Neural cell (in vitro differentiated cells): ENCODE measurements around the gene AGT. TPM values are rescaled to one million over a fixed set of nuclear protein-coding genes. Genes with fewer than 3 reads are reported as not detected.

Experiments
- H2AFZ ChIP-seq: fragments of 200-600, 300-800 bp; sonication (generic), shearing (Covaris generic); 2 replicates; pipeline ENCODE4 v1.6.0; 2014; ENCODE audit warnings: low read depth, mild to moderate bottlenecking, antibody characterized with exemption, low read length, moderate library complexity
- H3F3A ChIP-seq: fragments of 200-600 bp; shearing (Covaris generic); 2 replicates; pipeline ENCODE4 v1.6.1; 2016; ENCODE audit warnings: mild to moderate bottlenecking, moderate library complexity, mixed read lengths, antibody characterized with exemption, low read length; ENCODE audit not compliant: insufficient read depth, poor library complexity, severe bottlenecking
- H3K27ac ChIP-seq: fragments of 200-600, 300-800 bp; sonication (generic), shearing (Covaris generic); 2 replicates; pipeline ENCODE4 v1.5.1; 2014; ENCODE audit warnings: mild to moderate bottlenecking, low read length, moderate library complexity
- H3K27me3 ChIP-seq: fragments of 300-800, 200-600 bp; sonication (generic), shearing (Covaris generic); 2 replicates; pipeline ENCODE4 v1.6.0; 2014; ENCODE audit warnings: mild to moderate bottlenecking, low read depth, low read length, moderate library complexity; ENCODE audit not compliant: insufficient read depth
- H3K36me3 ChIP-seq: fragments of 300-800, 200-600 bp; sonication (generic), shearing (Covaris generic); 2 replicates; pipeline ENCODE4 v1.5.1; 2014; ENCODE audit warnings: mild to moderate bottlenecking, antibody characterized with exemption, low read length, moderate library complexity; ENCODE audit not compliant: insufficient read depth
- H3K4me2 ChIP-seq: fragments of 300-800, 200-600 bp; sonication (generic), shearing (Covaris generic); 2 replicates; pipeline ENCODE4 v1.6.0; 2014; ENCODE audit warnings: mild to moderate bottlenecking, low read length
- H3K4me3 ChIP-seq: fragments of 300-800, 200-600 bp; sonication (generic), shearing (Covaris generic); 2 replicates; pipeline ENCODE4 v1.5.1; 2014; ENCODE audit warnings: mild to moderate bottlenecking, low read length, moderate library complexity
- H3K79me2 ChIP-seq: fragments of 200-600 bp; shearing (Covaris generic); replicated peaks from 2 replicates; pipeline ENCODE4 v1.6.0; 2014; ENCODE audit warnings: mild to moderate bottlenecking, low read length, moderate library complexity; ENCODE audit not compliant: insufficient read depth
- H3K9ac ChIP-seq: fragments of 300-800, 200-600 bp; sonication (generic), shearing (Covaris generic); 2 replicates; pipeline ENCODE4 v1.6.1; 2016; ENCODE audit warnings: mild to moderate bottlenecking, low read length, mixed read lengths
- H3K9me2 ChIP-seq: fragments of 200-600 bp; shearing (Covaris generic); 2 replicates; pipeline ENCODE4 v1.6.1; 2016; ENCODE audit warnings: mild to moderate bottlenecking, low read length, mixed read lengths; ENCODE audit not compliant: insufficient read depth
- H3K9me3 ChIP-seq: fragments of 200-600, 300-800 bp; sonication (generic), shearing (Covaris generic); 2 replicates; pipeline ENCODE4 v1.6.1; 2016; ENCODE audit warnings: mild to moderate bottlenecking, mixed run types, low read length, moderate library complexity, mixed read lengths
- H4K20me1 ChIP-seq: fragments of 200-600 bp; shearing (Covaris generic); 2 replicates; pipeline ENCODE4 v1.6.1; 2016; ENCODE audit warnings: mild to moderate bottlenecking, mixed run types; ENCODE audit not compliant: insufficient read depth
- CTCF ChIP-seq: fragments of 450-650 bp; IDR thresholded peaks from 2 replicates; pipeline ENCODE4 v1.5.1; 2014; ENCODE audit warnings: antibody characterized with exemption, mild to moderate bottlenecking, moderate library complexity; ENCODE audit not compliant: poor library complexity, severe bottlenecking
- EP300 ChIP-seq: fragments of 450-650 bp; conservative IDR thresholded peaks from 2 replicates; pipeline ENCODE4 v1.6.1; 2014; ENCODE audit warnings: antibody characterized with exemption, mild to moderate bottlenecking, moderate library complexity; ENCODE audit not compliant: poor library complexity, severe bottlenecking
- EZH2 ChIP-seq: fragments of 200-600, 300-800 bp; shearing (Covaris generic), sonication (generic); IDR thresholded peaks from 2 replicates; pipeline ENCODE4 v1.6.1; 2014; ENCODE audit warnings: antibody characterized with exemption, low read length, borderline replicate concordance, mild to moderate bottlenecking; ENCODE audit not compliant: insufficient read depth, poor library complexity, severe bottlenecking
- MXI1 ChIP-seq: fragments of 450-650 bp; conservative IDR thresholded peaks from 2 replicates; pipeline ENCODE4 v1.6.1; 2014; ENCODE audit warnings: antibody characterized with exemption, mild to moderate bottlenecking; ENCODE audit not compliant: poor library complexity, severe bottlenecking
- POLR2AphosphoS5 ChIP-seq: IDR thresholded peaks from 2 replicates; pipeline ENCODE4 v1.6.1; 2012
- RAD21 ChIP-seq: fragments of 450-650 bp; conservative IDR thresholded peaks from 2 replicates; pipeline ENCODE4 v1.6.1; 2014; ENCODE audit warnings: antibody characterized with exemption, mild to moderate bottlenecking, moderate library complexity
- REST ChIP-seq: IDR thresholded peaks from 2 replicates; pipeline ENCODE4 v1.6.1; 2012; ENCODE audit warnings: borderline replicate concordance
- SMC3 ChIP-seq: fragments of 450-650 bp; conservative IDR thresholded peaks from 2 replicates; pipeline ENCODE4 v1.6.1; 2014; ENCODE audit warnings: antibody characterized with exemption, mild to moderate bottlenecking, moderate library complexity; ENCODE audit not compliant: poor library complexity
- TAF1 ChIP-seq: IDR thresholded peaks from 2 replicates; pipeline ENCODE4 v1.6.1; 2012; ENCODE audit warnings: low read depth
- polyA plus RNA-seq: library from polyadenylated mRNA; depleted of rRNA; stranded (reverse); fragments of >200 nt; gene quantifications from 2 replicates; pipeline ENCODE4 v1.2.3, GENCODE V29; 2014

The AGT gene
- polyA plus RNA-seq, 1 donor from 2014 or later: not detected

- H3K27ac ChIP-seq: no peak overlapping the region
- H3F3A ChIP-seq: no peaks in the 10 kb centered on the region
- no peaks in the 10 kb centered on the region for H4K20me1 ChIP-seq
- H3K27me3 ChIP-seq: no peaks in the 10 kb centered on the region
- no peak overlapping the region for H3K4me2 ChIP-seq
- no peaks in the 10 kb centered on the region for H3K79me2 ChIP-seq
- no peak overlapping the region for H3K9ac ChIP-seq
- TF ChIP-seq EZH2 (no peak), RAD21 (no peak), TAF1 (no peak), CTCF (no peak), POLR2AphosphoS5 (no peak), EP300 (no peak), REST (no peak), SMC3 (no peak), MXI1 (no peak)
- H3K9me3 ChIP-seq: no peaks in the 10 kb centered on the region
- H3K36me3 ChIP-seq: peaks cover 11% of the 10 kb centered on the region
- H3K4me3 ChIP-seq: no peak overlapping the region
- H3K9me2 ChIP-seq: no peaks in the 10 kb centered on the region
- H2AFZ ChIP-seq: no peak overlapping the region
Measured at GRCh38 chr1:230686747-230687146, 27.2 kb downstream of the AGT start.

GRCh38 chr1:230684998-230685397 is 28.9 kb downstream of the AGT start:
- Histone ChIP-seq H3K4me3 (no peak overlapping the region), H4K20me1 (no peaks in the 10 kb centered on the region), H3K79me2 (no peaks in the 10 kb centered on the region), H3F3A (no peaks in the 10 kb centered on the region), H3K9me2 (no peaks in the 10 kb centered on the region), H3K9ac (no peak overlapping the region), H3K36me3 (peaks cover 14% of the 10 kb centered on the region), H3K27me3 (no peaks in the 10 kb centered on the region), H3K9me3 (no peaks in the 10 kb centered on the region), H2AFZ (no peak overlapping the region), H3K27ac (no peak overlapping the region), H3K4me2 (no peak overlapping the region)
- TF ChIP-seq REST (no peak), MXI1 (no peak), SMC3 (no peak), CTCF (no peak), TAF1 (no peak), RAD21 (no peak), POLR2AphosphoS5 (no peak), EZH2 (no peak), EP300 (no peak)
